Activated CD4-positive, alpha-beta T cell treated with anti-CD3 and anti-CD28 coated beads, Interleukin-2, Interleukin-4, amounts not matched to agents 100 ng/mL and 50 ng/mL, durations not matched to agents 16 hours and 8 hours (primary cell): ENCODE data around the gene MAP2K2.

Experiments
- DNase-seq: peaks from one replicate; pipeline ENCODE4 v3.0.0-alpha.2; 2020; ENCODE audit warnings: low spot score

MAP2K2 gene

GRCh38 chr19:4042731-4043082 lies 81.2 kb downstream of the MAP2K2 start:
- DNase-seq: no peak

DNA sequence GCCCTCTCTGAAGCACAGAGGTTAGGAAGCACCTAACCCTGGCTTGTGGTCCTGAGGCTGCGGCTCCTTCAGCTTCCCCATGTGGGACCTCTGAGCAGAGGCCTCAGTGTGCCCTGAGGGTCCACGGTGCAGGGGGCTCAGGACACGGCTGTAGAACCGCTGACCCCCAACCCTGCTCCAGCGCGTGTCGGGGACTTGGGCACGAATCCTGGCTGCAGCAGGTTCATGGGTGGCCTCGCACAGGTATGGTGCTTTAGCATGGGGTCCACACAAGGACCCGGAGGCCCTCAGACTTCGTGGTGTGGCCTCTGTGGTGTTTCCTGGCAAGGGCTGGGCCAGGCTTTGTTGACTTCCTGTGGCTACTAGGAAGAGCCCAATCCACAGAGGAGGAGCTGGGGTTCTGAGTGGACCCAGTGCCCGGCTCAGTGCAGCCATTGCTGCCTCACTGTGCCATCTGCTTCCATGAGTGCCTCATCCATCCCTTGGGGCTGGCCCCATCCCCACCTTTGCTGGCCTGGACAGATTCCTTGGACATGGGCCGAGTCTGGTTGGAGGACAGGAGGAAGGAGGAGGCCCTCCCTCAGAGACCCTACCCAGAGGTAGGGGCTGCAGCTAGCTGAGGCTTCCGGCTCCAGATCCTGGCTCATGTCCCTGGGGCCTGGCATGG lies 81.7 kb downstream of the MAP2K2 start:
- no peak for DNase-seq
